GM18505 (cell line): ENCODE results near the gene NAT9.

Experiments
- ATAC-seq: cut with Tn5 transposase; IDR thresholded peaks from one replicate; pipeline ENCODE4 v1.9.1; 2021; ENCODE audit not compliant: unreplicated experiment
- POLR2A ChIP-seq: IDR thresholded peaks from 4 replicates; pipeline ENCODE4 v1.6.1; 2011; ENCODE audit warnings: borderline replicate concordance; ENCODE audit not compliant: insufficient read depth, insufficient read length; ENCODE audit errors: extremely low read depth

NAT9 gene

GRCh38 chr17:74799097-74799496, 23.0 kb upstream of the NAT9 start:
- no peak for TF ChIP-seq POLR2A
- ATAC-seq: no peak

GRCh38 chr17:74798239-74798707, 22.1 kb upstream of the NAT9 start:
- ATAC-seq: no peak
- no peak for TF ChIP-seq POLR2A

GRCh38 chr17:74797824-74798223, 21.7 kb upstream of the NAT9 start:
- no peak for TF ChIP-seq POLR2A

GRCh38 chr17:74796866-74797265, 20.7 kb upstream of the NAT9 start:
- no peak for ATAC-seq
- TF ChIP-seq POLR2A: no peak

More at GRCh38 chr17:74797824-74798223, 21.7 kb upstream of the NAT9 start:
- no peak for ATAC-seq

GRCh38 chr17:74796211-74796610, 20.1 kb upstream of the NAT9 start:
- ATAC-seq: no peak
- no peak for TF ChIP-seq POLR2A

GRCh38 chr17:74795327-74796020, 19.3 kb upstream of the NAT9 start:
- TF ChIP-seq POLR2A: no peak
- ATAC-seq: no peak

- no peak for ATAC-seq
- no peak for TF ChIP-seq POLR2A
Observed at GRCh38 chr17:74792586-74793105, 16.5 kb upstream of the NAT9 start.

GRCh38 chr17:74790161-74791058, 14.3 kb upstream of the NAT9 start:
- no peak for TF ChIP-seq POLR2A
- no peak for ATAC-seq

GRCh38 chr17:74786431-74787055, 10.4 kb upstream of the NAT9 start:
- no peak for ATAC-seq
- no peak for TF ChIP-seq POLR2A

- ATAC-seq: no peak
- no peak for TF ChIP-seq POLR2A
Observed at GRCh38 chr17:74785981-74786360, 9.8 kb upstream of the NAT9 start.

- no peak for ATAC-seq
- no peak for TF ChIP-seq POLR2A
Observed at GRCh38 chr17:74785096-74785980, 9.2 kb upstream of the NAT9 start.

GRCh38 chr17:74784125-74784810, 8.1 kb upstream of the NAT9 start:
- TF ChIP-seq POLR2A: no peak
- no peak for ATAC-seq
